ENCODE measurements around the gene ME1.
"Not testable (repeated sequence)": the region's sequence is repeated elsewhere in the genome, so short reads cannot be mapped to it uniquely, and the experiment has no call there.

Gene ME1

GRCh38 chr6:83256719-83257118 lies 174.1 kb downstream of the ME1 start:
- DNase-seq (ENCODE audit: low spot score): not testable (repeated sequence)

GRCh38 chr6:83252719-83253118 lies 178.1 kb downstream of the ME1 start:
- no peak for DNase-seq (ENCODE audit: low spot score)

GRCh38 chr6:83250235-83250634 lies 180.6 kb downstream of the ME1 start:
- no peak for DNase-seq (ENCODE audit: low spot score)

GRCh38 chr6:83247471-83247870 lies 183.4 kb downstream of the ME1 start:
- no peak for DNase-seq (ENCODE audit: low spot score)

- no peak for DNase-seq (ENCODE audit: low spot score)
Observed at GRCh38 chr6:83231146-83231545, 199.7 kb downstream of the ME1 start.

- no peak for DNase-seq (ENCODE audit: low spot score)
Observed at GRCh38 chr6:83226517-83226916, 204.3 kb downstream of the ME1 start.

- peak; percentile 66 for DNase-seq (ENCODE audit: low spot score)
Observed at GRCh38 chr6:83221889-83222479, 208.9 kb downstream of the ME1 start.

GRCh38 chr6:83221276-83221675 lies 209.6 kb downstream of the ME1 start:
- DNase-seq (ENCODE audit: low spot score): no peak

- DNase-seq (ENCODE audit: low spot score): no peak
Observed at GRCh38 chr6:83220121-83220520, 210.7 kb downstream of the ME1 start.

GRCh38 chr6:83218646-83219045 lies 212.2 kb downstream of the ME1 start:
- no peak for DNase-seq (ENCODE audit: low spot score)

GRCh38 chr6:83216806-83217205 lies 214.0 kb downstream of the ME1 start:
- DNase-seq (ENCODE audit: low spot score): no peak

GRCh38 chr6:83215131-83216047 lies 215.5 kb downstream of the ME1 start:
- peak; percentile 87 for DNase-seq (ENCODE audit: low spot score)

- DNase-seq (ENCODE audit: low spot score): no peak
Observed at GRCh38 chr6:83202031-83202430, 228.8 kb downstream of the ME1 start.

GRCh38 chr6:83199863-83200225 lies 231.0 kb downstream of the ME1 start:
- peak; percentile 26 for DNase-seq (ENCODE audit: low spot score)

GRCh38 chr6:83199173-83199862 lies 231.5 kb downstream of the ME1 start:
- no peak for DNase-seq (ENCODE audit: low spot score)

- no peak for DNase-seq (ENCODE audit: low spot score)
Observed at GRCh38 chr6:83198486-83199172, 232.2 kb downstream of the ME1 start.

GRCh38 chr6:83193747-83194566 lies 236.9 kb downstream of the ME1 start:
- DNase-seq (ENCODE audit: low spot score): peak; percentile 37

- peak; percentile 87 for DNase-seq (ENCODE audit: low spot score)
Observed at GRCh38 chr6:83192871-83193746, 237.7 kb downstream of the ME1 start, which contains the start of the genes PGM3 and RWDD2A. TSS of gene PGM3 (minus strand) at chr6:83193265. CDS start at chr6:83191012, 2,253 bp downstream. TSS of gene RWDD2A (plus strand) at chr6:83193357. CDS start at chr6:83194452, 1,095 bp downstream.

GRCh38 chr6:83192456-83192855 lies 238.4 kb downstream of the ME1 start:
- DNase-seq (ENCODE audit: low spot score): peak; percentile 80

- DNase-seq (ENCODE audit: low spot score): not testable (repeated sequence)
Observed at GRCh38 chr6:83191974-83192373, 238.9 kb downstream of the ME1 start.
